ENCODE data around the gene DAP3. TPM values are rescaled to one million over a fixed set of nuclear protein-coding genes. Genes with fewer than 3 reads are reported as not detected.
"Not testable (repeated sequence)": the region's sequence is repeated elsewhere in the genome, so short reads cannot be mapped to it uniquely, and the experiment has no call there.

The DAP3 gene
- polyA plus RNA-seq, 1 donor from 2014 or later: 70.3 TPM

DNA sequence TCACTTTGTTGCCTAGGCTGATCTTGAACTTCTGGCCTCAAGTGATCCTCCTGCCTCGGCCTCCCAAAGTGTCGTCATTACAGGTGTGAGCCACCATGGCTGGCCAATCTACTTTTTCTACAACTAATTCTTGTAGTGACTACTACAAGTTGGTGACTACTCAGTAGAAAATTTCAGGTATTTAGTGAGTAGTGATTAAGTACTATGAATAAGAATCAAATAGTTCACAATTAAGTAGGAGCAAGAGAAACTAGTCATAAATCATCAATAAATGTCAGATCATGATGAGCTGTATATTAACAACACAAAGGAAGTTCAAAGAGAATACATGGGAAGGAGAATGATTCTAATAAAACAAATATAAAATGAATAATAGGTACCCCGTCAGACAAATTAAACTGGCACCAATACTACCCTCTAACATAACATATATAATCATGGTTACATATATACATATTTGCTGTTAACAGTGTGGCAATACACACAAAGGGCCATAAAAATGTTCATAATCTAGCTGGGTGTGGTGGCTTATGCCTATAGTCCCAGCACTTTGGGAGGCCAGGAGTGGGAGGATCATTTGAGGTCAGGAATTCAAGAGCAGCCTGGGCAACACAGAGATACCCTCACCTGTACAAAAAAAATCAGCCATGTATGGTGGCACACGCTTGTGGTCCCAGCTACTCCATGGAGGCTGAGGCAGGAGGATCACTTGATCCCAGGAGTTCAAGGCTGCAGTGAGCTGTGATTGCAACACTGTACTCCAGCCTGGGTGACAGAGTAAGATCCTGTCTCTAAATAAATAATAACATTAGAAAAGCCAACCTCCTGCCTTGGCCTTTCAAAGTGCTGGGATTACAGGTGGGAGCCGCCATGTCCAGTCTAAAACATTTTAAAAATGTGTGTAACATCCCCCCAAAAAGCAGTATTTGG lies 19.4 kb upstream of the DAP3 start:
- H3K4me3 Mint-ChIP-seq: no peak overlapping the region
- no peaks in the 10 kb centered on the region for H3K27me3 Mint-ChIP-seq
- peaks cover 9% of the 10 kb centered on the region for H3K36me3 Mint-ChIP-seq
- peaks cover 0 to 2% (median 0%) of the 10 kb centered on the region in 3 donors for H3K4me1 Mint-ChIP-seq
- peak overlapping the region in 1 of 3 donors; percentile 23 for H3K27ac Mint-ChIP-seq
- H3K9me3 Mint-ChIP-seq: no peaks in the 10 kb centered on the region

DNA sequence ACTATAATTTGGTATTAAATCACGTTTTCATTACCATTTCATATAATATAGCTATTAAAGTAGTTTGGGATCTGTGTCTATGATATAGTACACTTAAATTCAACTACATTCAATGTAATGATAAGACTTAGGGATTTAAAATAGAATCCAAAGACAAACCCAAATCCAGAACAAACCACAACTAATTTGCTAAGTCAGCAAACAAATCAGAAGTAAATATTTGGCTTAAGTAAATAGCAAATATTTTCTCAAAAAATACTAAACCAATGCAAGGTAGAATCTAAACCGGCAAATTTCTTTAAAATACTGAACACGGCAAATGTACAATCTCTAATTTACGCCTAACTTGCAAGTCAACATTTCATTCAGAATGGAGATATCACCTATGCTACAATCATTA lies 17.1 kb upstream of the DAP3 start:
- Mint-ChIP-seq H3K27me3 (no peaks in the 10 kb centered on the region), H3K36me3 (peaks cover 7% of the 10 kb centered on the region), H3K27ac (no peak overlapping the region), H3K9me3 (no peaks in the 10 kb centered on the region), H3K4me3 (no peak overlapping the region), H3K4me1 (peaks cover 0 to 2% (median 0%) of the 10 kb centered on the region in 3 donors)

DNA sequence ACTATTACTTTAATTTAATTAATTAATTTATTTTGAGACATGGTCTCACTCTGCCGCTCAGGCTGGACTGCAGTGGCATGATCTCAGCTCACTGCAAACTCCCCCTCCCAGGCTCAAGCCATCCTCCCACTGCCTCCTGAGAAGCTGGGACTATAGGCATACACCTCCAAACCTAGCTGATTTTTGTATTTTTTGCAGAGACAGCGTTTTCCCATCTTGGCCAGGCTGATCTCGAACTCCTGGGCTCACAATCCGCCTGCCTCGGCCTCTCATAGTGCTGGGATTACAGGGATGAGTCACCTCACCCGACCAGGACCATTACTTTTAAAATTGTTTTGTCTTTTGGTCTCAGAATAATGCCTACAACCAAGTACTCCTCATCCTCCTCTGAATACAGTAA lies 15.9 kb upstream of the DAP3 start:
- Mint-ChIP-seq H3K4me1 (peaks cover 0 to 3% (median 0%) of the 10 kb centered on the region in 3 donors), H3K4me3 (no peak overlapping the region), H3K9me3 (no peaks in the 10 kb centered on the region), H3K27ac (peak overlapping the region in 1 of 3 donors; percentile 73), H3K27me3 (no peaks in the 10 kb centered on the region), H3K36me3 (peaks cover 7% of the 10 kb centered on the region)

DNA sequence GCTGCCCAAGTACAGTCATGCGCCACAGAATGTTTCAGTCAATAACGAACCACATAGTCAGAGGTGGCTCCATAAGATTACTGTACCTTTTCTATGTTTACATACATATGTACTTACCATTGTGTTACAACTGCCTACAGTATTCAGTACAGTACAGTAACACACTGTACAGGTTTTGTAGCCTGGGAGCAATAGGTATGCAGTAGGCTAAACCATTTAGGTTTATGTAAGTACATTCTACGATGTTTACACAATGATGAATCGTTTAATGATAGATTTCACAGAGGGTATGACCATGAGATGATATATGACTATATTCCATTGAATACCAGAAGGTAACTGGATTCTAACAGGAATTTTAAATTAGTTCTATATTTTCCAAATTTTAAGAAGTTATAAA lies 10.9 kb upstream of the DAP3 start:
- Mint-ChIP-seq H3K27ac (no peak overlapping the region), H3K9me3 (no peaks in the 10 kb centered on the region), H3K4me3 (no peak overlapping the region), H3K27me3 (no peaks in the 10 kb centered on the region), H3K36me3 (peaks cover 2% of the 10 kb centered on the region), H3K4me1 (peaks cover 0 to 4% (median 4%) of the 10 kb centered on the region in 3 donors)

DNA sequence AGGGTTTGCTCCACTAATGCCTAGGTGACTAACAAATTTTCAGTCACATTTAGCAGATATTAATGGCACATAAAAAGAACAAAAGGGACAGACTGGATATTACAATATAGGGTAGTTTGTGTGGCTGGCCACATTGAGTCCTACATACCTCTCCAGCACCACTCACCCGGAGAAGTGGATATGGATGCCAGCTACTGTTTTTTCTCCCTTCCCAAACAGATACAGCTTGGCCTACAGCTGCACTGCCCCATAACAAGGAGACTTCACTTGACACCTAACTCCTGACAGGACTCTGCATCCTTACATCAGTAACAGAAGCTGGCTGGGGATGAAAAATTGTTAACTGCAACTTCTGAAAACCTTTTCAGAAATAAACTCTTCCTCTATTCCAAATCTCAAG lies 9.9 kb upstream of the DAP3 start:
- not testable (repeated sequence) for H3K36me3 Mint-ChIP-seq, H3K27me3 Mint-ChIP-seq, H3K9me3 Mint-ChIP-seq, H3K27ac Mint-ChIP-seq, H3K4me3 Mint-ChIP-seq, H3K4me1 Mint-ChIP-seq

DNA sequence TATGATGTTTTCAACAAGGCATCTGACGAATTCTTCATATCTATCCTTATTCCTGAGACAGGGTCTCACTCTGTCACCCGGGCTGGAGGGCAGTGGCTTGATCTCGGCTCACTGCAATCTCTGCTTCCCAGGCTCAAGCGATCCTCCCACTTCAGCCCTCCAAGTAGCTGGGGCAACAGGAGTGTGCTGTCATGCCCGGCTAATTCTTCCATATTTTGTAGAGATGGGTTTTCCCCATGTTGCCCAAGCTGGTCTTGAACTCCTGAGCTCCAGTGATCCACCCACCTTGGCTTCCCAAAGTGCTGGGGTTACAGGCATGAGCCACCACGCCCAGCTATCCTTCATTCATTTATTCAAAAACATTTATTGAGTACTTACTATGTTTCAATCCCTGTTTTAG lies 8.4 kb upstream of the DAP3 start:
- Mint-ChIP-seq H3K4me1 (peaks cover 11 to 20% (median 18%) of the 10 kb centered on the region in 3 donors), H3K9me3 (no peaks in the 10 kb centered on the region), H3K27me3 (no peaks in the 10 kb centered on the region), H3K36me3 (peaks cover 2% of the 10 kb centered on the region), H3K27ac (no peak overlapping the region), H3K4me3 (no peak overlapping the region)

DNA sequence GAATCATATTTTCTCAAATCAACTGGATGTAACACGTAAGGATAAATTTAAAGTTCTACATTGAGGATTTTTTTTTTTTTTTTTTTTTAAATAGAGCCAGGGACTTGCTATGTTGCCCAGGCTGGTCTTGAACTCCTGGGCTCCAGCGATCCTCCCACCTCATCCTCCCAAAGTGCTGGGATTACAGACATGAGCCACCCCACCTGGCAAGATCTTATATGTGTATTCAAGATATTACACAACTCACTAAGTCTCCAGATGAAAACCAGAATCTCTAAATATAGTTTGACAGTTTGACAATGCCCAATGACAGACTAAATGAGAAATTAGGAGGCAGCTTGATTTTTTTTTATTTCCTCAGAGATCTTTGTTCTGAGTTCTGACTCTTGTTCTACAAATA lies 7.1 kb upstream of the DAP3 start:
- no peaks in the 10 kb centered on the region for H3K9me3 Mint-ChIP-seq
- no peaks in the 10 kb centered on the region for H3K27me3 Mint-ChIP-seq
- no peak overlapping the region for H3K4me3 Mint-ChIP-seq
- H3K4me1 Mint-ChIP-seq: peaks cover 20 to 28% (median 26%) of the 10 kb centered on the region in 3 donors
- H3K36me3 Mint-ChIP-seq: peaks cover 2% of the 10 kb centered on the region
- no peak overlapping the region for H3K27ac Mint-ChIP-seq

DNA sequence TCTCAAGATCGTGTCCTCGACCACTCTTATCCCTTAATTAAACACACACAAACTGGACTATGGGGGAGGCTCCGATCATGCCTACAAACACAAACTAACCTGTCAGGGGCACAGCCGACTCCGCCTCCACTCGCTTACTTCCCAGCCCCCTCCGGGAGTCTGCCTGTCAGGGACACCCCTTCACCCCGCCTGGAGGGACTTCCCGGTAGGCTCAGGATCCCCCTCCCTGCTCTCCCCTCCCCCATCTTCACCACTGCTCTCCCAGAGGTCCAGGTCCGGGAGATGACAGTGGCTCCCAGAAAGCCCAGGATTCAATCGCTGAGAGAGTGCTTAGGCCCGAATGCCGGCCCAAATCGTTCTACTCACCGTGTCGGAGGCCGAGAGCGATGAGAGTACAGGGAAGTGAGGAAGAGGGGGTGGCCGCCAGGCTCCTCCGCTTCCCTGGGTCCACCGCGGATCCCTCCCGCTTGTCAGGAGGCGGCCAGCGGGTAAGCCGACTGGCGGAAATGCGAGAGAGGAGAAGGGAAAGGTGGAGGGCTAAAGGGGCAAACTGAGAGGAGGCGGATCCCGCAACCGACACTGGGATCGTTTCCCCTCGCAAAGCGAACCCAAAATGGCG lies 1.1 kb upstream of the DAP3 start:
- not testable (repeated sequence) for H3K27me3 Mint-ChIP-seq, H3K9me3 Mint-ChIP-seq
- Mint-ChIP-seq H3K27ac (peak overlapping the region; percentile 84 to 98 (median 95)), H3K4me3 (peak overlapping the region; percentile 94 to 99 (median 96)), H3K4me1 (peaks cover 37 to 50% (median 46%) of the 10 kb centered on the region in 3 donors), H3K36me3 (peaks cover 13% of the 10 kb centered on the region)

DNA sequence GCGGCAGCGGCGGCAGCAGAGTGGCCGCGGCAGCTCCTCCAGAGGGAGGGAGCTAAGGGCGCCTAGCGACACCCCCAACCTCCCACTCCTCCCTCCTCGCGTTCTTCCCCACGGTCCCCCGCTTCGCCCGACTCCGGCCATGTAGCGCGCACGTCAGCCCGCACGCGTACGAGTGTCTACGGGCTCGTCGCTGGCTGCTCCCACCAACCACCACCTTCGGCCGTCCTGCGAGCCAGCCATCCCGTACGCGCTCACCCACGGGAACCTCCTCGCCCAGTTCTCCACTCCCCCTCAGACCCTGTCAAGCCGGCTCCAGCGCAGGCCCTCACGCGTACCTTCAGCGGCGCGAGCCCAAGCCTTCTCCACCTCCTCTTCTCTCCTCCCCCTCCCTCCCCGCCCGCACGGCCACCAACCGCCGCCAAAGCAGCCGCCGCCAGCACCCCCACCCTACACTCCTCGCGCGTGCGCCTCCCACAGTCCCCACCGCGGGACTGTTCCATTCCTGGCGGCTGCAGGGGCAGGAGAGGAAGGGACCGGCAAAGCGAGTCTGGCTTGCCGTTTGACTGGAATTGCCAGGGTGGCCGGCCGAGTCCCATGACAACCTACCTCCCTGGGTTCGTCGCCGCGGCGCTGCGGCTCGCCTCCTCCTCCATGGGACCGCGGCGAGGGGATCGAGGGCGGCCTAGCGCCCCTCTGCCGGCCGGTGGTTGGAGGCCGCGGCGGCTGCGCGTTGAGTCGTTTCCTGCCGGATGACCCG lies 389 bp upstream of the DAP3 start, which contains the start of gene YY1AP1:
YY1AP1 (minus strand) TSS at position 451 of the 757 bp plus-strand sequence. CDS start 8,338 bp downstream, outside the sequence.
- Mint-ChIP-seq H3K4me1 (peaks cover 35 to 51% (median 50%) of the 10 kb centered on the region in 3 donors), H3K27ac (peak within 1 kb of the TSS; percentile 84 to 98 (median 95)), H3K36me3 (peaks cover 13% of the 10 kb centered on the region), H3K9me3 (no peaks in the 10 kb centered on the region), H3K27me3 (no peaks in the 10 kb centered on the region), H3K4me3 (peak within 1 kb of the TSS; percentile 94 to 99 (median 96))

DNA sequence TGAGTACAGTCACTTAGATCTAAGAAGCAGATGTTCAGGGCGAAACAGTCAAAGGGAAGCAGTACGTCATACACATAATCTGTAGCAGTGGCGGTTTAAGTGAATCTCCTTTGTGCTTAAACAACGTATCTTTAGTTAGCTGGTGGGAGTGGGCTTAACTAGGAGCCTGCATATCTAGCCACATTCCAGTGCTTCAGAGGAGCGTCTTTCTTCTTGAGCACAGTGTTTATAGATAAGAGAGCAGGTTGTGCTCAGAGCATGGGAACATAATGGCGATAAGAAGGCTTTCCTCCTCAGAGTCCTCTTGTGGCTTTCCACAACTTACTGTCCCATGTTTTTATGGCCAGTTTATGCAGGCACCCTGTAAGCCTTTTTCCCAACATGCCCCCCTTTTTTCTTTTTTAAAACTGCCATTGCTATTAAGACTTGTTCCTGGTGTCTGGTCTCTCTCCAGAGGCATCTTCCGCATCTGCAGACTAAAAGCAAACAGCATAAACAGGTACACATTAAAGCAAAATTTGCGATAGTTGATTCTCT lies 3.2 kb downstream of the DAP3 start:
- Mint-ChIP-seq H3K36me3 (peaks cover 15% of the 10 kb centered on the region), H3K4me3 (peak overlapping the region in 2 of 4 donors; percentile 27 to 94), H3K4me1 (peaks cover 17 to 54% (median 49%) of the 10 kb centered on the region in 3 donors), H3K27ac (peak overlapping the region; percentile 42 to 84 (median 50)), H3K27me3 (no peaks in the 10 kb centered on the region), H3K9me3 (no peaks in the 10 kb centered on the region)

DNA sequence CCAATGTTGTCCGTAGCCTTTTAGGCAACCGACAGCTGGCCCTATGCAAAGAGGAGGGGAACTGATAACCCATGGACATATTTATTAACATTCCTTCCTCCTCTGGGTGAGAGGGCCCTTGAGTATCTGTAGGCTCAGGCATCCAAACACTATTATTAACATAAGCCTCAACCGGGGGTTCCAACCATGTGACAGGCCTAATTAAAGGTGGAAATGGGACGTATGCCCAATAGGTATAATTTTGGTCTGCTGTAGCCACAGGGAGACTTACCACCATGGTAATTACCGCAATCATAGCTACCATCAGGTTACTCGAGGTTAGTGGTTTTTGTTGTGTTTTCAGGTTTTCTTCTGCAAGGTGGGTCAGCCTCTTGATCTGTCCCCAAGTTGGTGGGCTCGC lies 5.3 kb downstream of the DAP3 start:
- Mint-ChIP-seq H3K4me3 (peak overlapping the region in 2 of 4 donors; percentile 30 to 57), H3K4me1 (peaks cover 20 to 64% (median 50%) of the 10 kb centered on the region in 3 donors), H3K27ac (no peak overlapping the region), H3K27me3 (no peaks in the 10 kb centered on the region), H3K9me3 (no peaks in the 10 kb centered on the region), H3K36me3 (peaks cover 15% of the 10 kb centered on the region)

DNA sequence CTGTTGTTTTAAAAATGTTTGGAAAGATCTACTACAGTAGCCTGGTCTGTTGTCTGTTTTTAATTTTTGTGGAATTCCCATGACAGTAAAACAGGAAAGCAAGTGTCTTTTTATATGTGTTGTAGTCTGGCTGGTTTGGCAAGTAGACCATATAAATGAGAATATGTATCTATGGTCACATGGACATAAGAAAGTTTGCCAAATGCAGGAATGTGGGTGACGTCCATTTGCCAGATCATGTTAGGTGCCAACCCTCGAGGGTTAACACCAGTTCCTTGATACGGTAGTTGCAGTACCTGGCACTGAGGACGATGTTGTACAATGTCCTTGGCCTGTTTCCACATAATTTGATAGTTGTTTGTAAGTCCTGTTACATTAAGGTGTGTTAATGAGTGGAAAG lies 6.2 kb downstream of the DAP3 start:
- Mint-ChIP-seq H3K4me3 (peak overlapping the region in 1 of 4 donors; percentile 57), H3K9me3 (no peaks in the 10 kb centered on the region), H3K27me3 (no peaks in the 10 kb centered on the region), H3K4me1 (peaks cover 16 to 59% (median 46%) of the 10 kb centered on the region in 3 donors), H3K36me3 (peaks cover 13% of the 10 kb centered on the region), H3K27ac (no peak overlapping the region)

DNA sequence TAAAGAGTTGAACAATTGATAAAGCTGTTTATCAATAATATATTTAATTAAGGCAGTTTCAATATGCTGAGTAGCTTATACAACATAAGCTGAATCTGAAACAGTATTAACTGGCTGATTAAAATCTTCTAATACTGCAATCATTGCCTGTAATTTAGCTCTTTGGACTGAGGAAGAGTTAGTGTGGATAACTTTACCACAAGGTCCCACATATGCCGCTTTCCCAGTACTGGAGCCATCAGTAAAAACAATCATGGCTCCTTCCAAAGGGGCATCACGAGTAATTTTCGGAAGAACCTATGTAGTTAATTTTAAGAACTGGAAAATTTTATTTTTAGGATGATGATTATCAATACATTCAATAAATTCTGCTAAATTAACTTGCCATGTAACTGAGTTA lies 6.7 kb downstream of the DAP3 start:
- Mint-ChIP-seq H3K36me3 (peaks cover 15% of the 10 kb centered on the region), H3K4me3 (no peak overlapping the region), H3K27me3 (no peaks in the 10 kb centered on the region), H3K27ac (no peak overlapping the region), H3K4me1 (peaks cover 14 to 57% (median 43%) of the 10 kb centered on the region in 3 donors), H3K9me3 (no peaks in the 10 kb centered on the region)

DNA sequence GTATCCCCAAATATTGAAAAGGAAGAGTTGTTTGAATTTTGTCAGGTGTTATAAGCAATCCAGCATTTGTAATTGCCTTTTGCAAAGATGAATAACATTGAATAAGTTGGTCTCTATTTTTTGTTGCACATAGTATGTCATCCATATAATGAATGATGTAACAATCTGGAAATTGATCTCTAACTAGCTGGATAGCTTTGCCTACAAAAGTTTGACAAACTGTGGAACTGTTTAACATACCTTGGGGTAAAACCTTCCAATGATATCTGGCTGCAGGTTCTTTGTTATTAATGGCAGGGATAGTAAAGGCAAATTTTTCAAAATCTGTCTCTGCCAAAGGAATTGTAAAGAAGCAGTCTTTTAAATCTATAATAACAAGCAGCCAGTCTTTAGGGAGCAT lies 7.6 kb downstream of the DAP3 start:
- peaks cover 13% of the 10 kb centered on the region for H3K36me3 Mint-ChIP-seq
- peaks cover 12 to 51% (median 37%) of the 10 kb centered on the region in 3 donors for H3K4me1 Mint-ChIP-seq
- no peak overlapping the region for H3K27ac Mint-ChIP-seq
- no peaks in the 10 kb centered on the region for H3K9me3 Mint-ChIP-seq
- no peaks in the 10 kb centered on the region for H3K27me3 Mint-ChIP-seq
- H3K4me3 Mint-ChIP-seq: no peak overlapping the region
